ENCODE data around the gene CDNF. TPM values are rescaled to one million over a fixed set of nuclear protein-coding genes. Genes with fewer than 3 reads are reported as not detected.
A peak's percentile ranks its signal among the peaks of the same experiment; 100 is the strongest.

CDNF gene
- total and polyA plus RNA-seq, 2 donors, result 1.0 to 3.6 TPM

- 41% methylated on average over 9 of the region's 9 CpGs for WGBS
- DNase-seq (ENCODE audit: low read depth in 6 of 9, low spot score in 9 of 9), result peak in 1 of 9 donors; percentile 11
- Histone ChIP-seq H3K4me1 (ENCODE audit: control insufficient read depth in 2 of 2, insufficient read depth in 2 of 2, low read length in 2 of 2) (peaks cover 0 to 3% of the 10 kb centered on the region in 2 donors), H3K36me3 (ENCODE audit: control insufficient read depth in 2 of 2, insufficient read depth in 2 of 2, low read length in 1 of 2) (no peaks in the 10 kb centered on the region), H3K4me3 (ENCODE audit: low read length in 2 of 2) (no peak overlapping the region), H3K9me3 (ENCODE audit: control insufficient read depth in 2 of 2, insufficient read depth in 1 of 2, low read length in 1 of 2) (peaks cover 0 to 6% of the 10 kb centered on the region in 2 donors), H3K27me3 (ENCODE audit: control insufficient read depth in 2 of 2, insufficient read depth in 1 of 2, low read length in 1 of 2) (peaks cover 0 to 3% of the 10 kb centered on the region in 2 donors), H3K27ac (ENCODE audit: low read depth in 1 of 2, low read length in 1 of 2) (no peak overlapping the region)
Observed at GRCh38 chr10:14782691-14783363, 55.0 kb downstream of the CDNF start.

DNA sequence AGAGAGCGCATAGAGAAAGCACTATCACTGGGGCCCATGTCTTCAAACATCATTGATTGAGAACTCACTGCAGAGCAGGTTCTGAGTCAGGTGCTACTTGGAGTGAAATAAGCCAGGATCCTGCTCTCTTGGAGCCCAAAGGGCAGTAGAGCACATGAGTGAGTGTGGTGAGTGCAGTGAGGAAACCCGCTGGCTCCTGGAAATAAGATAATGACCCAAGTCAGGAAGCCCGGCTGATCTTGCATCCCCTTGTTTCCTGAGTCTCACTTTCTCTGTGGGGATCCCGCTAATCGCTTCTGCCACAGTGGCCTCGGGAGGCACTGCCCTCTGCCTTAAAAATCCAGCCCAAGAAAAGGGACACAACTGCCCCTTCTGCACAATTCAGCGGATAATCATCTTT lies 56.1 kb downstream of the CDNF start:
- Histone ChIP-seq H3K4me3 (ENCODE audit: low read length in 2 of 2) (no peak overlapping the region), H3K4me1 (ENCODE audit: control insufficient read depth in 2 of 2, insufficient read depth in 2 of 2, low read length in 2 of 2) (peaks cover 0 to 3% of the 10 kb centered on the region in 2 donors), H3K27ac (ENCODE audit: low read depth in 1 of 2, low read length in 1 of 2) (no peak overlapping the region), H3K9me3 (ENCODE audit: control insufficient read depth in 2 of 2, insufficient read depth in 1 of 2, low read length in 1 of 2) (peaks cover 0 to 6% of the 10 kb centered on the region in 2 donors), H3K27me3 (ENCODE audit: control insufficient read depth in 2 of 2, insufficient read depth in 1 of 2, low read length in 1 of 2) (peaks cover 0 to 3% of the 10 kb centered on the region in 2 donors), H3K36me3 (ENCODE audit: control insufficient read depth in 2 of 2, insufficient read depth in 2 of 2, low read length in 1 of 2) (no peaks in the 10 kb centered on the region)
- 49% methylated on average over 7 of the region's 7 CpGs for WGBS
- no peak for DNase-seq (ENCODE audit: low read depth in 6 of 9, low spot score in 9 of 9)

- Histone ChIP-seq H3K4me1 (ENCODE audit: control insufficient read depth in 2 of 2, insufficient read depth in 2 of 2, low read length in 2 of 2) (peaks cover 0 to 3% of the 10 kb centered on the region in 2 donors), H3K9me3 (ENCODE audit: control insufficient read depth in 2 of 2, insufficient read depth in 1 of 2, low read length in 1 of 2) (no peaks in the 10 kb centered on the region), H3K4me3 (ENCODE audit: low read length in 2 of 2) (no peak overlapping the region), H3K27me3 (ENCODE audit: control insufficient read depth in 2 of 2, insufficient read depth in 1 of 2, low read length in 1 of 2) (peaks cover 0 to 3% of the 10 kb centered on the region in 2 donors), H3K36me3 (ENCODE audit: control insufficient read depth in 2 of 2, insufficient read depth in 2 of 2, low read length in 1 of 2) (no peaks in the 10 kb centered on the region), H3K27ac (ENCODE audit: low read depth in 1 of 2, low read length in 1 of 2) (peak overlapping the region in 1 of 2 donors; percentile 26)
- no peak for DNase-seq (ENCODE audit: low read depth in 6 of 9, low spot score in 9 of 9)
- WGBS, result 96% methylated on average over 6 of the region's 6 CpGs
Observed at GRCh38 chr10:14779001-14779651, 58.7 kb downstream of the CDNF start.

DNA sequence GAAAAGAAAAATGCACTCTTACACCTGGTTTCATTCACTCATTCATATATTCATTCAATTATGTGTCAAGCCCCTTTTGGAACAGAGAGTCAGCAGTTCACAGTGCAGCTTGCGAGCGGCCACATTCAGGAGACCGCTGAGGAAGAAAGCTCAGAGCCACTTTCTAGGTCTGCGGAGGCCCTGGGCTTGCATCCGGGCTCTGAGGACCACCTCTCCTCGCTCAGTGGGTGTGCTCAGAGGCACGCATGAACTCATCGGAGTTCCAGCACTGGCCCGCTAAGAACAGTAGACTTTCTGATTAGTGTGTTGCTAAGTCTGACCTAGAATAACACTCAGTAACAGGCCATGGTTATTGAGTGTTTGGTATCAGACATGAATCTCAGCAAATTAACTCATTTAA lies 61.3 kb downstream of the CDNF start:
- no peaks in the 10 kb centered on the region for H3K9me3 ChIP-seq (ENCODE audit: control insufficient read depth in 2 of 2, insufficient read depth in 1 of 2, low read length in 1 of 2)
- H3K36me3 ChIP-seq (ENCODE audit: control insufficient read depth in 2 of 2, insufficient read depth in 2 of 2, low read length in 1 of 2), result no peaks in the 10 kb centered on the region
- peaks cover 0 to 3% of the 10 kb centered on the region in 2 donors for H3K4me1 ChIP-seq (ENCODE audit: control insufficient read depth in 2 of 2, insufficient read depth in 2 of 2, low read length in 2 of 2)
- no peaks in the 10 kb centered on the region for H3K27me3 ChIP-seq (ENCODE audit: control insufficient read depth in 2 of 2, insufficient read depth in 1 of 2, low read length in 1 of 2)
- 92% methylated on average over 9 of the region's 9 CpGs for whole genome bisulfite sequencing
- no peak for DNase-seq (ENCODE audit: low read depth in 6 of 9, low spot score in 9 of 9)
- no peak overlapping the region for H3K4me3 ChIP-seq (ENCODE audit: low read length in 2 of 2)
- no peak overlapping the region for H3K27ac ChIP-seq (ENCODE audit: low read depth in 1 of 2, low read length in 1 of 2)

GRCh38 chr10:14775656-14776055 lies 62.2 kb downstream of the CDNF start:
- no peak for DNase-seq (ENCODE audit: low read depth in 6 of 9, low spot score in 9 of 9)
- H3K9me3 ChIP-seq (ENCODE audit: control insufficient read depth in 2 of 2, insufficient read depth in 1 of 2, low read length in 1 of 2), result no peaks in the 10 kb centered on the region
- H3K27me3 ChIP-seq (ENCODE audit: control insufficient read depth in 2 of 2, insufficient read depth in 1 of 2, low read length in 1 of 2), result no peaks in the 10 kb centered on the region
- no peaks in the 10 kb centered on the region for H3K36me3 ChIP-seq (ENCODE audit: control insufficient read depth in 2 of 2, insufficient read depth in 2 of 2, low read length in 1 of 2)
- WGBS, result 95% methylated on average over 3 of the region's 3 CpGs
- H3K4me1 ChIP-seq (ENCODE audit: control insufficient read depth in 2 of 2, insufficient read depth in 2 of 2, low read length in 2 of 2), result peaks cover 0 to 3% of the 10 kb centered on the region in 2 donors
- no peak overlapping the region for H3K4me3 ChIP-seq (ENCODE audit: low read length in 2 of 2)
- no peak overlapping the region for H3K27ac ChIP-seq (ENCODE audit: low read depth in 1 of 2, low read length in 1 of 2)

- no peak within 1 kb of the TSS for H3K27ac ChIP-seq (ENCODE audit: low read depth in 1 of 2, low read length in 1 of 2)
- no peaks in the 10 kb centered on the region for H3K27me3 ChIP-seq (ENCODE audit: control insufficient read depth in 2 of 2, insufficient read depth in 1 of 2, low read length in 1 of 2)
- H3K36me3 ChIP-seq (ENCODE audit: control insufficient read depth in 2 of 2, insufficient read depth in 2 of 2, low read length in 1 of 2), result no peaks in the 10 kb centered on the region
- DNase-seq (ENCODE audit: low read depth in 6 of 9, low spot score in 9 of 9), result no peak
- H3K4me3 ChIP-seq (ENCODE audit: low read length in 2 of 2), result no peak within 1 kb of the TSS
- no peaks in the 10 kb centered on the region for H3K9me3 ChIP-seq (ENCODE audit: control insufficient read depth in 2 of 2, insufficient read depth in 1 of 2, low read length in 1 of 2)
- H3K4me1 ChIP-seq (ENCODE audit: control insufficient read depth in 2 of 2, insufficient read depth in 2 of 2, low read length in 2 of 2), result peaks cover 0 to 3% of the 10 kb centered on the region in 2 donors
- WGBS, result 95% methylated on average over 8 of the region's 8 CpGs
Observed at GRCh38 chr10:14774797-14775196, 63.0 kb downstream of the CDNF start, which contains the start of gene FAM107B. FAM107B (minus strand) TSS chr10:14774897; CDS start chr10:14774663, 234 bp downstream.

DNA sequence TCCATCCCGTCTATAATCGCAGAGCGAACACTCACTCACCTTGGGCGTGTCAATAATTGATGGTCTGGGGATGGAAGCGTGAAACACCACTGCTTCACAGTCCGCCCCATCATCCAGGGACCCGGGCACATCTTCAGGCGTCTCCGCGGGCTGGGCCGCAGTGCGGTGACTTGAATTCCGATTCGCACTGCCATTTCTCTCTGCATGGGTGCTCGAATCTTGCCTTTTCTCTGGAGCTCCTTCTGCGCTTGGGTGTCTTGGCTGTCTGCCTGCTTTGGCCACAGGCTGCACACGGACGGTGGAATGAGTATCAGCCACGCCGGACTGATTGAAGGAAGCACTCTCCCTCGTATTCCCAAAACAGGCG lies 63.6 kb downstream of the CDNF start:
- WGBS, result 95% methylated on average over 22 of the region's 22 CpGs
- no peak overlapping the region for H3K27ac ChIP-seq (ENCODE audit: low read depth in 1 of 2, low read length in 1 of 2)

DNA sequence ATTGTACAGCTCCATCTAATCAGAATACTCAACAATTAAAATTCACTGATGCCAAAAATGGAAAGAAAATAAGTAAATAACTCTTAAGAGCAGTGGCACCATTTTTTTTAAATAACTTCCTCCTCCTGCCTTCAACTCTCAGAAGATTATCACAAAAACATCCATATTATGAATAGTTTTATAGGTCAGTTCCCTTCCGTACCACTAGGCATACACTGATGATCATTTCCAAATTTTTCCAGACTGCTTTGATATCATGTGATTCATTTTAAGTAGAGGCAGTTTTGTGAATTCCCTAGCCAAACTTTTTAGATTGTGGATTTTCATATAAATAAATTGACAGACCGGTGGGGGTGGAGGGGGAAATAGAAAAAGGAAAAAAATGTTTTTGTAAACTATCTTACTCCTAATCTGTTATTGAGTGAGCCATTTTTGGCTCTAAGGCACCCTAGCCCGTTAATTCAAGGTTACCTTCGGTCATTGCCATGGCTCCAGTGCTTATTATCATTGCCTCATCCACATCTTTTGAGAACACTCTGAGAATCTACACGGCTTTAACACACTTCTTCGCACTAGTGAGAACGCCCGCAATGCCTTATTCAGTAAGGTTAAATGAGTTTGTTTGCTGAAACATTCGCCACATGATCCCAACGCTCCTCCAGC lies 64.2 kb downstream of the CDNF start:
- 94% methylated on average over 10 of the region's 10 CpGs for WGBS
- DNase-seq (ENCODE audit: low read depth in 6 of 9, low spot score in 9 of 9), result no peak

More for the DNA sequence above, 63.6 kb downstream of the CDNF start:
- H3K4me1 ChIP-seq (ENCODE audit: control insufficient read depth in 2 of 2, insufficient read depth in 2 of 2, low read length in 2 of 2), result peaks cover 0 to 3% of the 10 kb centered on the region in 2 donors
- no peak for DNase-seq (ENCODE audit: low read depth in 6 of 9, low spot score in 9 of 9)
- no peak overlapping the region for H3K4me3 ChIP-seq (ENCODE audit: low read length in 2 of 2)
- H3K36me3 ChIP-seq (ENCODE audit: control insufficient read depth in 2 of 2, insufficient read depth in 2 of 2, low read length in 1 of 2), result no peaks in the 10 kb centered on the region
- no peaks in the 10 kb centered on the region for H3K27me3 ChIP-seq (ENCODE audit: control insufficient read depth in 2 of 2, insufficient read depth in 1 of 2, low read length in 1 of 2)
- no peaks in the 10 kb centered on the region for H3K9me3 ChIP-seq (ENCODE audit: control insufficient read depth in 2 of 2, insufficient read depth in 1 of 2, low read length in 1 of 2)

DNA sequence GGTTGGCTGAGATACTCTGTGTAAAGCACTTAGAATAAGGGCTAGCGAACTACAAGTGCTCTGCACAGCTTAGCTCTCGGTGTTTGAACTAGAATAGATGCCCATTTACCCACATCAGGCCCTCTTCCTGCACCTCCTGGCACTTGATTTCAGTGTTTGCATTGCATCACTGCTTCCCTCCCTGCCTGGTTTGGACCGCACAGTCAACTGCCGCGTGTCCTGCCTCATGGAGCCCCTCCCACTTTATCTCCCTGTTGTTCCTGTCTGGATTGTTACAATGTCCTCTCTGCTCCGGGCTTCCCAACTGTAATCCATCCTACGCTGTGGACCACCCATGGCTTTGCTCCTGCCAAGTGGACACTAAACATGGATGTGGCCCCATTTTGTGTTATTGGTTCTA lies 65.4 kb downstream of the CDNF start:
- DNase-seq (ENCODE audit: low read depth in 6 of 9, low spot score in 9 of 9), result no peak
- Histone ChIP-seq H3K27ac (ENCODE audit: low read depth in 1 of 2, low read length in 1 of 2) (no peak overlapping the region), H3K9me3 (ENCODE audit: control insufficient read depth in 2 of 2, insufficient read depth in 1 of 2, low read length in 1 of 2) (no peaks in the 10 kb centered on the region), H3K4me3 (ENCODE audit: low read length in 2 of 2) (no peak overlapping the region), H3K36me3 (ENCODE audit: control insufficient read depth in 2 of 2, insufficient read depth in 2 of 2, low read length in 1 of 2) (no peaks in the 10 kb centered on the region), H3K4me1 (ENCODE audit: control insufficient read depth in 2 of 2, insufficient read depth in 2 of 2, low read length in 2 of 2) (peaks cover 0 to 3% of the 10 kb centered on the region in 2 donors), H3K27me3 (ENCODE audit: control insufficient read depth in 2 of 2, insufficient read depth in 1 of 2, low read length in 1 of 2) (no peaks in the 10 kb centered on the region)
- WGBS, result 95% methylated on average over 7 of the region's 7 CpGs

More for the DNA sequence above, 64.2 kb downstream of the CDNF start:
- no peak overlapping the region for H3K4me3 ChIP-seq (ENCODE audit: low read length in 2 of 2)
- no peaks in the 10 kb centered on the region for H3K36me3 ChIP-seq (ENCODE audit: control insufficient read depth in 2 of 2, insufficient read depth in 2 of 2, low read length in 1 of 2)
- no peaks in the 10 kb centered on the region for H3K27me3 ChIP-seq (ENCODE audit: control insufficient read depth in 2 of 2, insufficient read depth in 1 of 2, low read length in 1 of 2)
- H3K4me1 ChIP-seq (ENCODE audit: control insufficient read depth in 2 of 2, insufficient read depth in 2 of 2, low read length in 2 of 2), result peaks cover 0 to 3% of the 10 kb centered on the region in 2 donors
- no peaks in the 10 kb centered on the region for H3K9me3 ChIP-seq (ENCODE audit: control insufficient read depth in 2 of 2, insufficient read depth in 1 of 2, low read length in 1 of 2)
- no peak overlapping the region for H3K27ac ChIP-seq (ENCODE audit: low read depth in 1 of 2, low read length in 1 of 2)

All from thymus (tissue), 11 donors.